Activated CD4-positive, alpha-beta T cell treated with anti-CD3 and anti-CD28 coated beads for 36 hours (primary cell): ENCODE data around the gene UQCR10. TPM values are rescaled to one million over a fixed set of nuclear protein-coding genes. Genes with fewer than 3 reads are reported as not detected.

Experiments
- ATAC-seq: fragments of 200-7000 bp; cut with Tn5 transposase; one replicate; pipeline ENCODE4 v1.10.0; 2021; ENCODE audit warnings: mild to moderate bottlenecking, moderate library complexity
- CTCF ChIA-PET: fragments of 350-600 bp; sonication (Branson Sonifier 250); formaldehyde crosslinking; loops from one replicate; lab custom pipeline; 2021; ENCODE audit warnings: antibody characterized with exemption; lab: Charles Lee
- POLR2A ChIA-PET: fragments of 350-600 bp; sonication (Branson Sonifier 250); formaldehyde crosslinking; loops from one replicate; lab custom pipeline; 2021; ENCODE audit warnings: antibody characterized with exemption, inconsistent platforms; lab: Charles Lee
- DNase-seq: peaks from one replicate; pipeline ENCODE4 v3.0.0-alpha.2; 2020
- H3K27ac Mint-ChIP-seq: one replicate; pipeline ENCODE4 v1.8.0; 2021; ENCODE audit warnings: mixed read lengths
- H3K27me3 Mint-ChIP-seq: one replicate; pipeline ENCODE4 v1.8.0; 2021; ENCODE audit warnings: mixed read lengths
- H3K36me3 Mint-ChIP-seq: one replicate; pipeline ENCODE4 v1.8.0; 2021; ENCODE audit warnings: low read depth, mixed read lengths
- H3K4me1 Mint-ChIP-seq: one replicate; pipeline ENCODE4 v1.8.0; 2021; ENCODE audit warnings: mixed read lengths
- H3K4me3 Mint-ChIP-seq: one replicate; pipeline ENCODE4 v1.8.0; 2021; ENCODE audit warnings: mild to moderate bottlenecking, moderate library complexity, mixed read lengths
- H3K9me3 Mint-ChIP-seq: one replicate; pipeline ENCODE4 v1.8.0; 2021; ENCODE audit warnings: low read depth, mixed read lengths
- intact Hi-C, 2 experiments: fragments of 100-400 bp; cut with DNase I in 1 of 2; cut with micrococcal nuclease in 1 of 2; formaldehyde crosslinking; loops; one replicate each; pipeline versions ENCODE4 v1.14.2 to v1.15.1; 2022 to 2024; cut with DNase I, micrococcal nuclease
- total RNA-seq, 2 experiments: library from RNA; stranded (reverse); gene quantifications; one replicate each; pipeline ENCODE4 v1.2.3, GENCODE V29; 2021

Gene UQCR10
- total RNA-seq, 2 experiments from 2014 or later = 95.5 to 95.9 TPM

GRCh38 chr22:29803190-29803589 is 36.0 kb downstream of the UQCR10 start:
- Mint-ChIP-seq H3K27me3 (no peaks in the 10 kb centered on the region), H3K9me3 (no peaks in the 10 kb centered on the region), H3K27ac (no peak overlapping the region), H3K36me3 (peaks cover 46% of the 10 kb centered on the region), H3K4me3 (no peak overlapping the region), H3K4me1 (no peaks in the 10 kb centered on the region)
- CTCF ChIA-PET = interaction anchor here (0.6 kb wide), 1 partner anchor 150 kb away, joined by 3 read pairs; no protein-coding TSS in a partner anchor
- intact Hi-C loops = no loop called here
- POLR2A ChIA-PET = no interaction called here
- ATAC-seq (no peak), DNase-seq (no peak)

- Mint-ChIP-seq H3K9me3 (no peaks in the 10 kb centered on the region), H3K4me1 (no peaks in the 10 kb centered on the region), H3K27ac (no peak overlapping the region), H3K36me3 (peaks cover 50% of the 10 kb centered on the region), H3K4me3 (no peak overlapping the region), H3K27me3 (no peaks in the 10 kb centered on the region)
- ChIA-PET CTCF (interaction anchor here (0.7 kb wide), 1 partner anchor 245 kb away, joined by 3 read pairs; no protein-coding TSS in a partner anchor), POLR2A (no interaction called here)
- no peak for ATAC-seq
- no peak for DNase-seq
- intact Hi-C loops = no loop called here
These were observed 37.8 kb downstream of the UQCR10 start for GRCh38 chr22:29804985-29805384.

DNA sequence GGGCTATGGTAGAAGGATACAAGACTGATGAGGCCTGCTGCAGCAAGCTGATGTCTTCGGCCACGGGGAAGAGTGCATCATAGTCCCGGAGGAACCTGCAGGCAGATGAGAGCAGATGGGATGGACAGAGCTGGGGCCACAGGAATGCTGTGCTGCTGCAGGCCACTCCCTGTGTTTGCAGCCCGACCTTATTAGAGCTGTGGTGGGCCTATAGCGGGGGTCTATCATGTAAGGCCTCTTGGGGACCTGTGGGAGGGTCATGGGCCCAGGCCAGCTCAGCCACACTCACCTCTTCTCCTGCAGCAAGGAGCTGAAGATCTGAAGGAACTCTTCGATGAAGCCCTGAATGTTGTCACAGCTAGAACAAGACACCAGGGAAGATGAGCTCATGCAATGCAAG is 39.0 kb downstream of the UQCR10 start:
- intact Hi-C loops = no loop called here
- CTCF ChIA-PET = interaction anchor here (0.9 kb wide), 1 partner anchor 74 kb away, joined by 3 read pairs; no protein-coding TSS in a partner anchor
- ATAC-seq (no peak), DNase-seq (no peak)
- peaks cover 47% of the 10 kb centered on the region for H3K36me3 Mint-ChIP-seq
- POLR2A ChIA-PET = no interaction called here
- H3K4me1 Mint-ChIP-seq = no peaks in the 10 kb centered on the region
- H3K27me3 Mint-ChIP-seq = no peaks in the 10 kb centered on the region
- no peaks in the 10 kb centered on the region for H3K9me3 Mint-ChIP-seq
- H3K27ac Mint-ChIP-seq = no peak overlapping the region
- H3K4me3 Mint-ChIP-seq = no peak overlapping the region

DNA sequence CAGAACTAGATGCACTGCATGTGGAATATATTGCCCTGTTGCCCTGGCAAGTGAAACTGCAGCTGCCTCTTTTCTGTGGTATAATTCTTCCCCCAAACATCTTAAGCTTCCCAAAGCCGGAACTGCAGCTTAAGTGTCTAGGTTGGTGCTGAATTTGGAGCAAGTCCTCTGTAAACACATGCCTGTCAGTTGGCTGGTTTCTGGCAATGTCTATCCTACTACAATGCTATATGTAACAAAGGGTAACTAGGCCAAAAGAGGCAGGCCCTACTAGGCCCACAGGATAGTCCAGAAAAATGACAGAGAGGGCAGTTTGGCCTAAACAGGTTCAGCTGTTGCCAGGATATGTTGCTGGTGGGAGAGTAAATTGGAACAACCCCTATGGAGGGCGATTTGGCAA is 43.0 kb downstream of the UQCR10 start:
- intact Hi-C loops = no loop called here
- POLR2A ChIA-PET = no interaction called here
- Mint-ChIP-seq H3K27ac (no peak overlapping the region), H3K36me3 (peaks cover 51% of the 10 kb centered on the region), H3K9me3 (no peaks in the 10 kb centered on the region), H3K4me3 (no peak overlapping the region), H3K27me3 (no peaks in the 10 kb centered on the region), H3K4me1 (no peaks in the 10 kb centered on the region)
- DNase-seq (no peak), ATAC-seq (no peak)
- CTCF ChIA-PET = interaction anchor here (0.5 to 0.8 kb wide), 3 partner anchors 68 to 392 kb away, joined by 3 read pairs; no protein-coding TSS in a partner anchor

DNA sequence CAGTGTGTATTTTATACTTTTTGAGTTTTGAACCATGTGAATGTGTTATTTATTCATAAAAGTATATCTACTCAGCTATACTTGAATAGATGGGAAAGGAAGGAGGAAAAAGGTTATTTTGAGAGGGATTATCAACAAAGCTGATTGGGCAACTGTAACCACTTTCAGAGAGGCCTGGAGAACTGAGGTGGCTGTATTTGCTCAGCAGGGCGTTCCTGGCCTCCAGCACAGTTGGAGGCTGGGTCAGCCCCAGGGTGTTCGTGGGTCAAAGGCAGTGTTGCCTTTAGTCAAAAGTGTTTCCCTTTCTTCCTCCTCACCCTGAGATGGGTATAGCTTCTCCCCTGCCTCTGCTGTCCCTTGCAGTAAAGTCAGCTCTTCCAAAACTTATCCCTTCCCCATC is 44.2 kb downstream of the UQCR10 start:
- no peaks in the 10 kb centered on the region for H3K4me1 Mint-ChIP-seq

GRCh38 chr22:29813126-29813525 is 46.0 kb downstream of the UQCR10 start:
- Mint-ChIP-seq H3K27me3 (no peaks in the 10 kb centered on the region), H3K4me1 (no peaks in the 10 kb centered on the region), H3K4me3 (no peak overlapping the region), H3K27ac (no peak overlapping the region), H3K36me3 (peaks cover 46% of the 10 kb centered on the region), H3K9me3 (no peaks in the 10 kb centered on the region)
- ATAC-seq (no peak), DNase-seq (no peak)
- intact Hi-C loops = no loop called here
- CTCF ChIA-PET = interaction anchor here (1.3 kb wide), 1 partner anchor 192 kb away, joined by 3 read pairs; no protein-coding TSS in a partner anchor
- POLR2A ChIA-PET = no interaction called here

More for the DNA sequence above, 44.2 kb downstream of the UQCR10 start:
- ATAC-seq = no peak
- no peak for DNase-seq
- H3K27me3 Mint-ChIP-seq = no peaks in the 10 kb centered on the region
- CTCF ChIA-PET = interaction anchor here (0.6 kb wide), 1 partner anchor 277 kb away, joined by 3 read pairs; no protein-coding TSS in a partner anchor
- intact Hi-C loops = no loop called here
- POLR2A ChIA-PET = interaction anchor here (0.6 kb wide), 1 partner anchor 25 kb away, joined by 7 read pairs; no protein-coding TSS in a partner anchor
- H3K36me3 Mint-ChIP-seq = peaks cover 50% of the 10 kb centered on the region
- H3K4me3 Mint-ChIP-seq = no peak overlapping the region
- H3K27ac Mint-ChIP-seq = no peak overlapping the region
- H3K9me3 Mint-ChIP-seq = no peaks in the 10 kb centered on the region

- CTCF ChIA-PET = interaction anchor here (0.8 kb wide), 1 partner anchor 708 kb away, joined by 3 read pairs; no protein-coding TSS in a partner anchor
- no peaks in the 10 kb centered on the region for H3K9me3 Mint-ChIP-seq
- H3K4me1 Mint-ChIP-seq = no peaks in the 10 kb centered on the region
- H3K27me3 Mint-ChIP-seq = no peaks in the 10 kb centered on the region
- no peak for DNase-seq
- peaks cover 42% of the 10 kb centered on the region for H3K36me3 Mint-ChIP-seq
- no peak overlapping the region for H3K4me3 Mint-ChIP-seq
- no peak for ATAC-seq
- no peak overlapping the region for H3K27ac Mint-ChIP-seq
- intact Hi-C loops = no loop called here
- POLR2A ChIA-PET = no interaction called here
These were observed 46.4 kb downstream of the UQCR10 start for GRCh38 chr22:29813563-29813962.

DNA sequence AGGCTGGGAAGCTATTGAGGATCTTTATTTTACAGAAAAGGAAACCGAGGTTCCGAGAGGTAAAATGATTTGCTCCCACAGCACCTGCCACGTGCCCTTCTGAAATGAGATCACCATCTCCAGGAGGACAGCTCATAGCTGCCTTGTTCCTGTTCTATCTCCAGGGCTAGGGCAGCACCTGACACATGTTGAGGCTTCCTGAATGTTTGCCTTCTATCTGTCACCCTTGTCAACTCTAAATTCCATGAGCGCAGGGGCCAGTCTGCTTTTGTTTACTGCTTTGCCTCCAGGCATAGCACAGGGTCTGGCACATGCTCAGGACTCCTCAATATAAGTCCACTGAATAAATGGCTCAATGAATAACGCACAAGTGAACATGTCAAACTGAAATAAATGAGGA is 46.8 kb downstream of the UQCR10 start:
- intact Hi-C loops = no loop called here
- ATAC-seq (no peak), DNase-seq (no peak)
- ChIA-PET CTCF (interaction anchor here (0.8 kb wide), 1 partner anchor 707 kb away, joined by 3 read pairs; no protein-coding TSS in a partner anchor), POLR2A (no interaction called here)
- H3K4me3 Mint-ChIP-seq = no peak overlapping the region
- no peaks in the 10 kb centered on the region for H3K27me3 Mint-ChIP-seq
- no peaks in the 10 kb centered on the region for H3K9me3 Mint-ChIP-seq
- H3K27ac Mint-ChIP-seq = no peak overlapping the region
- H3K4me1 Mint-ChIP-seq = no peaks in the 10 kb centered on the region
- peaks cover 45% of the 10 kb centered on the region for H3K36me3 Mint-ChIP-seq

DNA sequence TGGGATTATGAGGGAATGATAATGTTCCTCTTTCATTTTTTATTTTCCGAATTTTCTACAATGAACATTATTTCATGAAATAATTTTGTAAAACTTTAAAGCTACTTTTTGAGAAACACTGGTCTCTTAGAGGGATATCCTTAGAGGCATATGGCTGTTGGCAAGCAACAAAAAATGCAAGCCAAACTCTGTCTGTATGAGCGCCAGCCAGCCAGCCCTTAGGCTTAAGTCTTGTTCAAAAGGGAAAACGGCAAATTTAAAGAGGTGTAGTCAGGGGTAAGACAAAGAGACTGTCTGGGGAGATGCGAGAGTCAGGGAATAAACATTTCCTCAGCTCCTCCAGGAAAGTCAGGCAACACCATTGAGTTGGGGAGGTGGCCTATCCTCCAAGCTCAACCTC is 48.4 kb downstream of the UQCR10 start:
- intact Hi-C loops = no loop called here
- Mint-ChIP-seq H3K27ac (no peak overlapping the region), H3K4me3 (no peak overlapping the region), H3K36me3 (peaks cover 43% of the 10 kb centered on the region), H3K9me3 (no peaks in the 10 kb centered on the region), H3K27me3 (no peaks in the 10 kb centered on the region), H3K4me1 (no peaks in the 10 kb centered on the region)
- ChIA-PET CTCF (interaction anchor here (0.6 kb wide), 3 partner anchors 63 to 439 kb away, joined by 3 read pairs; partner anchors contain the start of gene THOC5), POLR2A (no interaction called here)
- ATAC-seq (no peak), DNase-seq (no peak)

DNA sequence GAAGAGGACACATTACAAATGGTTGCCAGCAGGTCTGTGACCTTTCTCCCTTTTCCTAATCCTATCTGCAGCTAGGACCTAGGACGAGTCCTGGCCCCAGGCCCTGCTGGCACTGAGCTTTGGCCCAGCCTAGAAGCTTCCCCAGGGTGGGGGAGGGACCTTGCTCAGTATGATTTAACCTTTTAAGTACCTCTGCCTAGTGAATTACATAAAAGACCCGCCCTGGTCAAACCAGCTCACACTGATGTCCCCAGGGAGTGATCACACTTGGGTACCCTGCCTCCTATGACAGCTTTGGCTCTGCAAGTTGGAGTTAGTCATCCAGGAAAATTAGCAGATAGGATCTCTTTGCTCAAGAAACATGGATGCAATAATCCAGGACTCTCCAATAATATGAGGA is 49.0 kb downstream of the UQCR10 start:
- H3K27me3 Mint-ChIP-seq = no peaks in the 10 kb centered on the region
- no peaks in the 10 kb centered on the region for H3K9me3 Mint-ChIP-seq
- H3K27ac Mint-ChIP-seq = no peak overlapping the region
- H3K4me1 Mint-ChIP-seq = peaks cover 3% of the 10 kb centered on the region
- intact Hi-C loops = no loop called here
- DNase-seq (no peak), ATAC-seq (no peak)
- H3K36me3 Mint-ChIP-seq = peaks cover 45% of the 10 kb centered on the region
- CTCF ChIA-PET = interaction anchor here (0.6 kb wide), 2 partner anchors 263 to 439 kb away, joined by 3 read pairs; partner anchors contain the start of gene THOC5
- no peak overlapping the region for H3K4me3 Mint-ChIP-seq
- POLR2A ChIA-PET = no interaction called here

DNA sequence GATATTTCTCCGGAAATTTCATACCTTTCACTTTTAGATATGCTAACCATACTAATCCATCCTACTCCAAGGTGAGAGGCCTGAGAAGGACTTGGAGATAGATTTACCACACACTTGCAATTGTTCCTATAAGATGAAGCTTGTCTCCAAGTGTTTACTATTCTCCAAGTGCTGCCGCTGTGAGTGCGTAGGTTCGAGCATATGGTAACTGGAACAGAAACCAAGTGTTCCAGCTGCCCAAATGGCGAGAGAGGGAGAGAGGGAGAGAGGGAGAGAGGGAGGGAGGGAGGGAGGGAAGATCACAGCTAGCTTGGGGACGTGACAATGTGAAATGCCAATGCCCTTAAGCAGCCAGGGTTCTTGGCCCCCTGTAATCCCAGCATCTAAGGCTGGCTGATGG is 49.4 kb downstream of the UQCR10 start:
- Mint-ChIP-seq H3K9me3 (no peaks in the 10 kb centered on the region), H3K36me3 (peaks cover 48% of the 10 kb centered on the region), H3K4me3 (no peak overlapping the region), H3K27me3 (no peaks in the 10 kb centered on the region), H3K27ac (no peak overlapping the region), H3K4me1 (peaks cover 7% of the 10 kb centered on the region)
- ATAC-seq (no peak), DNase-seq (no peak)
- intact Hi-C loops = no loop called here
- CTCF ChIA-PET = interaction anchor here (0.6 kb wide), 1 partner anchor 8 kb away, joined by 3 read pairs; no protein-coding TSS in a partner anchor
- POLR2A ChIA-PET = no interaction called here

DNA sequence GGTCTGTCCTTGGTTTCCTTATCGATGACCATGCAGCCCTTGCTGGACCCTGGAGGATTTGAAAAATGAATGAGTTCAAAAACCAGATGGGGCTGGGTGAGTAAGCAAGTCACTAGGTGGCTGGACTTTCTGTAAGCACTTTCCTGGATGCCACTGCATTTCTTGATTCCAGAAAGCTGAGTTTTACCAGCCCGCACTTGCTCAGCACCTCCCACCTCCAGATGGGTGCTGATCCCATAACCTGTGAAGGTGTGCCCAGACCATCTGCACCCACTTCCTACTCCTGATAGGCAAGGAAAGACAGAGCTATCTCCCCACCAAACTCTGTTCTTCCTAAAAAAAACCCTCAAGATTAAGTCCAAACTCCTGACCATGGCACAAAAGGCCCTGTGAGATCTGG is 49.8 kb downstream of the UQCR10 start:
- no peak overlapping the region for H3K27ac Mint-ChIP-seq

More for the DNA sequence above, 49.8 kb downstream of the UQCR10 start:
- Mint-ChIP-seq H3K9me3 (no peaks in the 10 kb centered on the region), H3K27me3 (no peaks in the 10 kb centered on the region), H3K36me3 (peaks cover 45% of the 10 kb centered on the region), H3K4me3 (no peak overlapping the region), H3K4me1 (peaks cover 9% of the 10 kb centered on the region)
- DNase-seq (no peak), ATAC-seq (no peak)
- ChIA-PET CTCF (interaction anchor here (0.6 kb wide), 1 partner anchor 8 kb away, joined by 3 read pairs; no protein-coding TSS in a partner anchor), POLR2A (no interaction called here)
- intact Hi-C loops = no loop called here
